ENCODE results near the gene COMMD1. TPM values are rescaled to one million over a fixed set of nuclear protein-coding genes. Genes with fewer than 3 reads are reported as not detected.
"Not testable (repeated sequence)": the region's sequence is repeated elsewhere in the genome, so short reads cannot be mapped to it uniquely, and the experiment has no call there.

The COMMD1 gene
- total RNA-seq, 1 donor from 2014 or later = 59.5 TPM

GRCh38 chr2:61998426-61998825, 93.0 kb downstream of the COMMD1 start:
- ATAC-seq (no peak), DNase-seq (ENCODE audit: missing footprints) (no peak)
- intact Hi-C loops (cut with DNase I) = no loop called here

- intact Hi-C loops (cut with DNase I) = no loop called here
- DNase-seq (ENCODE audit: missing footprints) (no peak), ATAC-seq (no peak)
Measured at GRCh38 chr2:62000538-62000937, 95.1 kb downstream of the COMMD1 start.

GRCh38 chr2:62001431-62001830, 96.0 kb downstream of the COMMD1 start:
- DNase-seq (ENCODE audit: missing footprints) = no peak
- ATAC-seq = no peak
- intact Hi-C loops (cut with DNase I) = no loop called here

GRCh38 chr2:62004428-62004827, 99.0 kb downstream of the COMMD1 start:
- ATAC-seq; intact Hi-C loops (cut with DNase I); DNase-seq (ENCODE audit: missing footprints): not testable (repeated sequence)

GRCh38 chr2:62007555-62007954, 102.1 kb downstream of the COMMD1 start:
- intact Hi-C loops (cut with DNase I) = no loop called here
- DNase-seq (ENCODE audit: missing footprints) (no peak), ATAC-seq (no peak)

GRCh38 chr2:62010632-62011256, 105.3 kb downstream of the COMMD1 start:
- no peak for DNase-seq (ENCODE audit: missing footprints)
- intact Hi-C loops (cut with DNase I) = loop anchor here (5.0 kb wide), 1 partner anchor 187 kb away; the partner anchor contains the start of gene B3GNT2
- no peak for ATAC-seq

- DNase-seq (ENCODE audit: missing footprints) (no peak), ATAC-seq (no peak)
- intact Hi-C loops (cut with DNase I) = loop anchor here (5.0 kb wide), 1 partner anchor 184 kb away; the partner anchor contains the start of gene B3GNT2
Measured at GRCh38 chr2:62013641-62014040, 108.2 kb downstream of the COMMD1 start.

- intact Hi-C loops (cut with DNase I) = loop anchor here (5.0 kb wide), 1 partner anchor 183 kb away; the partner anchor contains the start of gene B3GNT2
- DNase-seq (ENCODE audit: missing footprints) (peak; percentile 68), ATAC-seq (peak; percentile 97)
Measured at GRCh38 chr2:62014102-62014501, 108.6 kb downstream of the COMMD1 start.

GRCh38 chr2:62016957-62017356, 111.5 kb downstream of the COMMD1 start:
- DNase-seq (ENCODE audit: missing footprints) = no peak
- intact Hi-C loops (cut with DNase I) = no loop called here
- ATAC-seq = no peak

- ATAC-seq (no peak), DNase-seq (ENCODE audit: missing footprints) (no peak)
- intact Hi-C loops (cut with DNase I) = no loop called here
Measured at GRCh38 chr2:62029910-62030309, 124.4 kb downstream of the COMMD1 start.

- intact Hi-C loops (cut with DNase I) = no loop called here
- ATAC-seq (no peak), DNase-seq (ENCODE audit: missing footprints) (no peak)
Measured at GRCh38 chr2:62030902-62031301, 125.4 kb downstream of the COMMD1 start.

- intact Hi-C loops (cut with DNase I) = no loop called here
- ATAC-seq (no peak), DNase-seq (ENCODE audit: missing footprints) (no peak)
Measured at GRCh38 chr2:62032096-62032495, 126.6 kb downstream of the COMMD1 start.

GRCh38 chr2:62034715-62035114, 129.2 kb downstream of the COMMD1 start:
- intact Hi-C loops (cut with DNase I) = no loop called here
- ATAC-seq = no peak
- no peak for DNase-seq (ENCODE audit: missing footprints)

GRCh38 chr2:62036229-62036628, 130.8 kb downstream of the COMMD1 start:
- intact Hi-C loops (cut with DNase I) = no loop called here
- DNase-seq (ENCODE audit: missing footprints) (no peak), ATAC-seq (no peak)

GRCh38 chr2:62036761-62037250, 131.3 kb downstream of the COMMD1 start:
- ATAC-seq (no peak), DNase-seq (ENCODE audit: missing footprints) (no peak)
- intact Hi-C loops (cut with DNase I) = no loop called here

- ATAC-seq (no peak), DNase-seq (ENCODE audit: missing footprints) (no peak)
- intact Hi-C loops (cut with DNase I) = no loop called here
Measured at GRCh38 chr2:62038975-62039771, 133.7 kb downstream of the COMMD1 start.

GRCh38 chr2:62040926-62041325, 135.5 kb downstream of the COMMD1 start:
- intact Hi-C loops (cut with DNase I) = no loop called here
- no peak for ATAC-seq
- DNase-seq (ENCODE audit: missing footprints) = no peak

GRCh38 chr2:62041701-62042385, 136.4 kb downstream of the COMMD1 start:
- intact Hi-C loops (cut with DNase I); ATAC-seq; DNase-seq (ENCODE audit: missing footprints): not testable (repeated sequence)

GRCh38 chr2:62042400-62042799, 136.9 kb downstream of the COMMD1 start:
- no peak for DNase-seq (ENCODE audit: missing footprints)
- no peak for ATAC-seq
- intact Hi-C loops (cut with DNase I) = no loop called here

All from Right ventricle myocardium inferior (tissue), 1 donor.